B cell (primary cell): Measurements from ENCODE around the gene PPP1R14C. TPM values are rescaled to one million over a fixed set of nuclear protein-coding genes. Genes with fewer than 3 reads are reported as not detected.
A peak's percentile ranks its signal among the peaks of the same experiment; 100 is the strongest.

Experiments
- ATAC-seq: fragments of 200-7000 bp; cut with Tn5 transposase; one replicate; pipeline ENCODE4 v1.10.0; 2021; ENCODE audit warnings: low read depth, mild to moderate bottlenecking, moderate number of reproducible peaks, moderate library complexity
- CTCF ChIA-PET: fragments of 350-600 bp; sonication (Branson Sonifier 250); formaldehyde crosslinking; loops from one replicate; lab custom pipeline; 2021; ENCODE audit warnings: antibody characterized with exemption, inconsistent platforms; lab: Charles Lee
- POLR2A ChIA-PET: fragments of 350-600 bp; sonication (Branson Sonifier 250); formaldehyde crosslinking; loops from one replicate; lab custom pipeline; 2021; ENCODE audit warnings: antibody characterized with exemption; lab: Charles Lee
- DNase-seq: peaks from one replicate; pipeline ENCODE4 v3.0.0; 2013
- H2AFZ ChIP-seq: 2 replicates; pipeline ENCODE4 v1.6.1; 2012; ENCODE audit warnings: mild to moderate bottlenecking, low read depth, low read length; ENCODE audit not compliant: insufficient read depth, poor library complexity, severe bottlenecking
- H3K27ac ChIP-seq, 2 donors: 1 replicate in 1 of 2; 2 replicates in 1 of 2; pipeline ENCODE4 v1.5.1; 2012 to 2013; ENCODE audit warnings: low read length in 2 of 2, mild to moderate bottlenecking in 2 of 2, moderate library complexity in 1 of 2
- H3K27me3 ChIP-seq, 4 experiments: fragments of 200-600 bp in 1 of 4; sonication (generic) in 1 of 4; replicated peaks in 1 of 4; 1 replicate in 2 of 4; 2 replicates in 2 of 4; pipeline versions ENCODE4 v1.6.1 to v1.7.0; 2013 to 2016; ENCODE audit warnings: low read length in 3 of 4, mild to moderate bottlenecking in 2 of 4, mixed read lengths in 1 of 4, moderate library complexity in 1 of 4; ENCODE audit not compliant: insufficient read depth in 4 of 4, control insufficient read depth in 3 of 4; ENCODE audit errors: control extremely low read depth in 1 of 4
- H3K36me3 ChIP-seq, 2 experiments: replicated peaks in 1 of 2; 1 replicate in 1 of 2; 2 replicates in 1 of 2; pipeline versions ENCODE4 v1.6.1 to v1.7.1; 2013; ENCODE audit warnings: low read length in 1 of 2; ENCODE audit not compliant: insufficient read depth in 2 of 2, control insufficient read depth in 1 of 2; ENCODE audit errors: control extremely low read depth in 1 of 2, extremely low read depth in 1 of 2
- H3K4me1 ChIP-seq, 2 donors: fragments of 200-600 bp in 1 of 2; sonication (generic) in 1 of 2; 1 replicate in 1 of 2; 2 replicates in 1 of 2; pipeline versions ENCODE4 v1.5.1 to v1.6.1; 2013 to 2017; ENCODE audit warnings: low read length in 2 of 2; ENCODE audit not compliant: control insufficient read depth in 2 of 2, insufficient read depth in 2 of 2
- H3K4me2 ChIP-seq: replicated peaks from 2 replicates; pipeline ENCODE3; 2012; ENCODE audit warnings: mild to moderate bottlenecking, low read depth, low read length; ENCODE audit not compliant: poor library complexity, severe bottlenecking
- H3K4me3 ChIP-seq, 5 experiments: fragments of 200-600 bp in 1 of 5; sonication (generic) in 1 of 5; 1 replicate in 3 of 5; 2 replicates in 2 of 5; pipeline versions ENCODE4 v1.5.1 to v1.7.0; 2011 to 2016; ENCODE audit warnings: low read length in 4 of 5, mild to moderate bottlenecking in 4 of 5, low read depth in 2 of 5, control low read depth in 1 of 5, moderate library complexity in 1 of 5; ENCODE audit not compliant: insufficient read depth in 1 of 5; ENCODE audit errors: control extremely low read depth in 1 of 5, extremely low read depth in 1 of 5
- H3K79me2 ChIP-seq: fragments of 200-600 bp; sonication (generic); one replicate; pipeline ENCODE4 v1.6.0; 2016; ENCODE audit warnings: low read length; ENCODE audit not compliant: control insufficient read depth, insufficient read depth
- H3K9ac ChIP-seq: fragments of 200-600 bp; sonication (generic); 2 replicates; pipeline ENCODE4 v1.6.1; 2017; ENCODE audit warnings: mild to moderate bottlenecking, low read length, moderate library complexity
- H3K9me3 ChIP-seq, 3 donors: one replicate each; pipeline versions ENCODE4 v1.6.1 to v1.7.1; 2013; ENCODE audit warnings: low read length in 2 of 3; ENCODE audit not compliant: control insufficient read depth in 2 of 3, insufficient read depth in 1 of 3; ENCODE audit errors: control extremely low read depth in 1 of 3
- H4K20me1 ChIP-seq: 2 replicates; pipeline ENCODE4 v1.6.0; 2012; ENCODE audit warnings: mild to moderate bottlenecking, low read length; ENCODE audit not compliant: insufficient read depth, control insufficient read depth, poor library complexity, severe bottlenecking
- H3K27ac Mint-ChIP-seq: one replicate; pipeline ENCODE4 v1.8.0; 2021; ENCODE audit warnings: mixed read lengths
- H3K27me3 Mint-ChIP-seq: one replicate; pipeline ENCODE4 v1.8.0; 2021; ENCODE audit warnings: mixed read lengths
- H3K4me1 Mint-ChIP-seq: one replicate; pipeline ENCODE4 v1.8.0; 2021; ENCODE audit warnings: mixed read lengths
- H3K4me3 Mint-ChIP-seq: one replicate; pipeline ENCODE4 v1.8.0; 2021; ENCODE audit warnings: mixed read lengths
- H3K9me3 Mint-ChIP-seq: one replicate; pipeline ENCODE4 v1.8.0; 2022; ENCODE audit warnings: mixed read lengths; ENCODE audit not compliant: insufficient read depth
- EZH2 ChIP-seq: IDR thresholded peaks from 2 replicates; pipeline ENCODE4 v1.6.1; 2012; ENCODE audit warnings: borderline replicate concordance, low read depth, mild to moderate bottlenecking, moderate library complexity, low read length; ENCODE audit not compliant: insufficient read depth, poor library complexity, severe bottlenecking
- WGBS: methylation state at CpG from one replicate; pipeline ENCODE4 v1.1.5; 2013; ENCODE audit warnings: missing lambda C conversion rate; ENCODE audit not compliant: insufficient coverage; 5-methylcytosine and 5-hydroxymethylcytosine counted together
- intact Hi-C: fragments of 100-400 bp; cut with micrococcal nuclease; formaldehyde crosslinking; loops from one replicate; pipeline ENCODE4 v1.10.0; 2022
- polyA plus RNA-seq: library from polyadenylated mRNA; depleted of rRNA; stranded (reverse); fragments of >200 nt; gene quantifications from 2 replicates; pipeline ENCODE4 v1.2.3, GENCODE V29; 2012
- total RNA-seq, 2 donors: library from RNA; stranded (reverse); fragments of 120-200 nt in 1 of 2; gene quantifications; 1 replicate in 1 of 2; 2 replicates in 1 of 2; pipeline versions ENCODE4 v1.2.3 to v1.2.4, GENCODE V29; 2013 to 2022
- TF ChIP-seq, protein P1 (sequence below): fragments of 200-600 bp; IDR thresholded peaks from one replicate; pipeline ENCODE4 v1.8.0; 2022; ENCODE audit warnings: antibody characterized with exemption, mild to moderate bottlenecking

The PPP1R14C gene
- total and polyA plus RNA-seq, 2 donors (not counting 1 experiment from before 2014, with no cell fraction given): not detected

DNA sequence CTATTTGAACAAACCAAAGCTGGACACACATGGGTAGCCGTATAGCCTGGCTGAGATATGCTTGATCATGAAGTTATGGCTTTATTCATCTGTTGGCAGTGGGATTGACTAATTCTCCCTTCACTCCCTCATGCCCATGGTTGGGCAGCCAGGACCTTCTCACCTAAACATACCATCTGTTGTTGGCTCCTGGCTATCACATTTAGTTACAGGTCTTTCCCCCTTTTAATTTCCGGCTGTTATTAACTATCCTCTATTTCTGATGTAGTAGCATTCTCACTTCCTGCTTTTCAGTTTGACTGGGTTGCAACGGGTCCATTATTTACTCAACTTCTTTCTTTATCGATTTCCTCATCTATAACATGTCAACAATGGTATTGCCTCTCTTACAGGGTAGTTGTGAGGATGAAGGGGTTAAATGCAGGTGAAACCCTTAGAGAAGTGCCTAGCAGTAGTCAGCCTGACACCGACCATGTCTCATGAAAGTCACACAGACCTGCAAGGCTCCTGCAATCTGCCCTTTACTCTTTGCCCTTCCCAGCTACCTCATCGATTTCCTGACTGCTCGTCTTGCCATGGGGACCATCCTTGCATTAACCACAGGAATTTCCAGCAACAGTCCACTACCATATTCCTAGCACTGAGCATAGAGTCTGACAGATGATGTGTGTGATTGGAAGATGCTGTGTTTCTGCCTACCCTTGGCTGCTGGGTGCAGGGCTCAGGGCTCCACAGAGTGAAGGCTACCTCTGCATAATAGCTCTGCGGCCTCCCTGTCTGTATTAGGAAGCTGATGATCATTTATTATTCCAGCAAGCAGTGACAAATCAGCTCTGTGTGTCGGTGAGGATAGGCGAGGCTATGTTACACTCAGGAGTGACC is 42.2 kb downstream of the PPP1R14C start:
- ChIA-PET CTCF (no interaction called here), POLR2A (no interaction called here)
- TF ChIP-seq, protein P1, sequence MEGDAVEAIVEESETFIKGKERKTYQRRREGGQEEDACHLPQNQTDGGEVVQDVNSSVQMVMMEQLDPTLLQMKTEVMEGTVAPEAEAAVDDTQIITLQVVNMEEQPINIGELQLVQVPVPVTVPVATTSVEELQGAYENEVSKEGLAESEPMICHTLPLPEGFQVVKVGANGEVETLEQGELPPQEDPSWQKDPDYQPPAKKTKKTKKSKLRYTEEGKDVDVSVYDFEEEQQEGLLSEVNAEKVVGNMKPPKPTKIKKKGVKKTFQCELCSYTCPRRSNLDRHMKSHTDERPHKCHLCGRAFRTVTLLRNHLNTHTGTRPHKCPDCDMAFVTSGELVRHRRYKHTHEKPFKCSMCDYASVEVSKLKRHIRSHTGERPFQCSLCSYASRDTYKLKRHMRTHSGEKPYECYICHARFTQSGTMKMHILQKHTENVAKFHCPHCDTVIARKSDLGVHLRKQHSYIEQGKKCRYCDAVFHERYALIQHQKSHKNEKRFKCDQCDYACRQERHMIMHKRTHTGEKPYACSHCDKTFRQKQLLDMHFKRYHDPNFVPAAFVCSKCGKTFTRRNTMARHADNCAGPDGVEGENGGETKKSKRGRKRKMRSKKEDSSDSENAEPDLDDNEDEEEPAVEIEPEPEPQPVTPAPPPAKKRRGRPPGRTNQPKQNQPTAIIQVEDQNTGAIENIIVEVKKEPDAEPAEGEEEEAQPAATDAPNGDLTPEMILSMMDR: no peak
- no peak for TF ChIP-seq EZH2
- Histone ChIP-seq H3K9me3 (no peaks in the 10 kb centered on the region), H4K20me1 (no peaks in the 10 kb centered on the region), H3K4me2 (peak overlapping the region; percentile 41), H3K79me2 (no peaks in the 10 kb centered on the region), H3K27ac (peak overlapping the region; percentile 2 to 53), H3K27me3 (no peaks in the 10 kb centered on the region), H3K9ac (peak overlapping the region; percentile 2), H3K4me3 (peak overlapping the region in 1 of 5 experiments; percentile 6), H3K36me3 (no peaks in the 10 kb centered on the region), H2AFZ (peak overlapping the region; percentile 53), H3K4me1 (peaks cover 38 to 40% of the 10 kb centered on the region in 2 donors)
- 41% methylated on average over 4 of the region's 10 CpGs for WGBS
- DNase-seq (peak; percentile 49), ATAC-seq (peak; percentile 53)
- Mint-ChIP-seq H3K9me3 (peaks cover 4% of the 10 kb centered on the region), H3K4me1 (peaks cover 43% of the 10 kb centered on the region), H3K27ac (peak overlapping the region; percentile 83), H3K27me3 (no peaks in the 10 kb centered on the region), H3K4me3 (peak overlapping the region; percentile 42)
- intact Hi-C loops: loop anchor here (10.0 kb wide), 1 partner anchor 100 kb away; no protein-coding TSS in a partner anchor

DNA sequence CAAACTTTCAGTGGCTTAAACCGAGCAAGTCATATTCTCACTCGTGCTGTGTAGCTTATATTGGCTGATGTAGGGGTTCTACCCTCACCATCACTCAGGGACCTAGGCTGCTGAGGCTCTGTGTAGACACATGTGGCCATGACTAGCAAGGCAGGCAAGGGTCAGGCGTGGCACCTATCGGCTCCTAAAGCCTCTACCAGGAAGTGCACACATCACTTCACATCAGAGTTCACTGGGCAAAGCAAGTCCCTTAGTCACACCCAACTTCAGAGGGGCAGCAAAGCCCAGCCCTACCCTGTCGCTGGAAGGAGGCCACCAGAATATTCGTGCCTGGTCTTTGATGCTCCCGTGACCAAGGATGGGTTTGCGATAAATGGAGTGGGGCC is 42.9 kb downstream of the PPP1R14C start:
- 54% methylated on average over 5 of the region's 8 CpGs for WGBS
- ChIA-PET CTCF (no interaction called here), POLR2A (no interaction called here)
- Mint-ChIP-seq H3K4me3 (peak overlapping the region; percentile 42), H3K9me3 (peaks cover 4% of the 10 kb centered on the region), H3K4me1 (peaks cover 44% of the 10 kb centered on the region), H3K27ac (peak overlapping the region; percentile 83), H3K27me3 (no peaks in the 10 kb centered on the region)
- no peak overlapping the region for H3K9ac ChIP-seq
- H3K4me3 ChIP-seq: no peak overlapping the region
- DNase-seq (no peak), ATAC-seq (peak; percentile 21)
- intact Hi-C loops: loop anchor here (10.0 kb wide), 1 partner anchor 101 kb away; no protein-coding TSS in a partner anchor
- TF ChIP-seq, protein P1: no peak
- TF ChIP-seq EZH2: no peak
- no peaks in the 10 kb centered on the region for H3K9me3 ChIP-seq
- peak overlapping the region in 1 of 2 donors; percentile 53 for H3K27ac ChIP-seq
- H3K4me2 ChIP-seq: peak overlapping the region; percentile 41
- no peaks in the 10 kb centered on the region for H3K36me3 ChIP-seq
- peaks cover 38 to 40% of the 10 kb centered on the region in 2 donors for H3K4me1 ChIP-seq
- H3K27me3 ChIP-seq: no peaks in the 10 kb centered on the region
- H3K79me2 ChIP-seq: no peaks in the 10 kb centered on the region
- H2AFZ ChIP-seq: peak overlapping the region; percentile 53
- no peaks in the 10 kb centered on the region for H4K20me1 ChIP-seq
